GM12872 (cell line): ENCODE data around the gene ARHGAP10.

Source experiments
- CTCF ChIP-seq: IDR thresholded peaks from 3 replicates; pipeline ENCODE4 v1.5.1; 2011; ENCODE audit warnings: low read depth, mild to moderate bottlenecking, low read length, moderate library complexity; ENCODE audit not compliant: insufficient read depth

Gene ARHGAP10

GRCh38 chr4:147957446-147957845, 225.6 kb downstream of the ARHGAP10 start:
- no peak for TF ChIP-seq CTCF

GRCh38 chr4:147958057-147958456, 226.2 kb downstream of the ARHGAP10 start:
- TF ChIP-seq CTCF: no peak

GRCh38 chr4:147958489-147959065, 226.7 kb downstream of the ARHGAP10 start:
- TF ChIP-seq CTCF: no peak

GRCh38 chr4:147960971-147961370, 229.1 kb downstream of the ARHGAP10 start:
- no peak for TF ChIP-seq CTCF

- no peak for TF ChIP-seq CTCF
Observed at GRCh38 chr4:147963839-147964238, 232.0 kb downstream of the ARHGAP10 start.

- TF ChIP-seq CTCF: no peak
Observed at GRCh38 chr4:147964266-147964880, 232.5 kb downstream of the ARHGAP10 start.

GRCh38 chr4:147965056-147965455, 233.2 kb downstream of the ARHGAP10 start:
- no peak for TF ChIP-seq CTCF

GRCh38 chr4:147965873-147966272, 234.0 kb downstream of the ARHGAP10 start:
- TF ChIP-seq CTCF: no peak
